C1 segment of cervical spinal cord (tissue), 14 donors: ENCODE results near the gene PC.

ENCODE experiments used
- DNase-seq, 14 donors: peaks; one replicate each; lab custom pipeline; 2025; lab: John Stamatoyannopoulos, UW

Gene PC

DNA sequence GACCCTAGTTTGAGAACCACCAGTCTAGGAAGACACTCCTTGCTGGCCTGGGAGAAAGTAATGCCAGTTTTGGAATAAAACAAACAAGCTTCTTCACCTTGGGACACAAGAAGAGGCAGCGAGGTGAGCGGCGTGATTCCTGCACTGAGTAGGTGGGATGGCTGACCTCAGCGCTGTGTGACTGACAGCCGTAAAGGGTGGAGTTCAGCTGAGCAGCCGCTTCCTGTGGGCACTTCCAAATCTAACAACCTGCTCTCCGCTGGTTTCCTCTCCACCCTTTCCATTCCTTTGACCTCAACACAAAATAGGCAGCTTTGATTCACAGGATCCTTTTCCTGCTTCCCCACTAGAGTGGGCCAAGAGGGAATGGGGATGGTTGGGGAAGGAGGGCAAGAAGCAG, 45.8 kb downstream of the PC start:
- DNase-seq = peak in 1 of 14 donors; percentile 55

DNA sequence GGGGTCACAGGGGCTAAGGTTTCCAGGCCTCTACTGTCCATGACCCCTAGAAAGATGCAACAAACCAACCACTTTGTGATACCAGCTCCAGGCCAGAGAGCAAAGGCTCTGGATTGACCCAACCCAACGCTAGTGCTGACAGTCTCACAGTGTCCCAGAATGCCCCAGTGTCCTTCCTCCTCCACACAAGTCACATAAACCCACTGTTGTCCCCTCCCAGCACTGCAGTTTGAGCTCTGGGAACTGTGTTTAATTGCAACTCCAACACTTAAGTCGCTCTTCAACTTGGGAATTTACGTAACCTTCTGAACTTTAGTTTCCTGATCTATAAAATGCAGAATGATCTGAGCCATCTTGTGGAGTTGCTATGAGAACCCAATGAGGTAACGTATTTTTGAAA, 47.5 kb downstream of the PC start:
- DNase-seq = no peak

DNA sequence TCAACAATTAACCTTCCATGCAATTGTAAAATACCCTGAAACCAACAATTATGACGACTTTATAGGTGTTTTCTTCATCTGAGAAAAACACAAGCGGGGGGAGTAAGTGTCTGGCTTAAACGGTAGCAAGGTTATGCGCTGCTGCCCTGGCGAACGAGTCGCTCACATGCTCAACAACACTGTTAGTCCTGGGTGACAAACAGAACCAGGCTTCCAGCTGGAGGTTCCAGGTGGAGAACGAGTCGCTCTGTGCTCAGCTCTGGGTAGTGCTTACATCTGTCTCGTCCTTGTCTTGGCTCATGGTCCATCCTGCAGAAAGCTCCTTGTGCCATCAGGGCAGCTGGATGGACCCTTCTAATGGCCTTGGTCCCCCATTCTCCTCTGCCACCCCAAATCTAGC, 48.2 kb downstream of the PC start:
- no peak for DNase-seq

DNA sequence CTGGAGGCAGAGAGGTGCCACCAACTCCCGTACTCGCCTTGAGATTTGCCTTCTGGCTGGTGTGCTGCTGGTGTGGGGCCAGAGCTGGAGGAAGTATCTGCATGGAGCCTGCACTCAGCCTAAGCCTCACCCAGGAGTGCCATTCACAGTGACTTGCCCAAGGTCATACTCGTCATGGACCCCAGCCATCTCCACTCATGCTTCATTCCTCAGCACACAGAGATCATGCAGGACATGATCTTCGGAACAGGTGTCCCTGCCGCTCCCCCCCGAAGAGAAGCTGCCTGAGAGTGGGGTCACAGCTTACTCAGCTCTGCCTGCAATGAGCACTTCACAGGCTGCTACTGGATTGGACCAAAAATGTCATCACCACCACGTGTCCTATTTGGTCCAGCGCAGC, 49.0 kb downstream of the PC start:
- DNase-seq = no peak

DNA sequence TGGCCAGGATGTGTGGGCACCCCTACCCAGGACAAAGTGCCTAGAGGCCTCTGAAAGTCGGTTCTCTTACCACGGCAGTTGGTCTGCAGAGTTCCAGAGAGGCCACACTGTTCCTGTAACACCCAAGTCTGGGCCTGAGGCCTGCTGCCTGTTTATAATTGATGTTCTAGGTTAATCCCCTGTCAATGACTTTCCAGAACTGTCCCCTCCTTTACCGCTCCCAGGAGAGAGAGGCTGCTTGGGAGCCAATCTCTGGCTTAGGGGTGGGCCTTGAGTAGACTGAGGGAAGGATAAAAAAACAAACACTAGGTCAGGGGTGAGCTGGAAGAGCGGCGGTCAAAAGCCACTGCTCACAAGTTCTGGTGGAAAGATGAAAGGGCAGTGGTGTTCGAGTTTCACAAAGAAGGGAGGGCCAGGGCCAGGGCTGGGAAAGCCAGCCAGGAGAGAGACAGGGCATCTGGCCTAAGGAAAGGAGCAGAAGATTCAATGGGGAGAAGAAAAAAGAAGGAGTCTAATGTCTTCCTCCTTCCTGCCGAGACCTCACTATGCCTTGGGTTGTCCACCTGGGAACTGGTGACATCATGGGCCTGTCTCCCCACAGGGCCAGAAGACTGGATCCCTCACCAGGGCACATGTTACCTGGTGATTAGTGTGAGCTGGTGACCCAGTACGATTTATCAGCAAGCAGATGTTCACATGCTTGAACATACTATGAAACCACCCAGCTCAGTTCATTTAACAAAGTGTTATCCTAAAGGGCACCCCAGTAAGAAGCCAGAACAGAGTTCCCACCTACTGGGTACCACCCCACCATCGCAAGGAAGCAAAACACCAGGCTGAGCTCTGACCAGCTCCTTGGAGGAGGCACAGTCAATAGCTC, 50.2 kb downstream of the PC start:
- peak in 1 of 14 donors; percentile 52 for DNase-seq

DNA sequence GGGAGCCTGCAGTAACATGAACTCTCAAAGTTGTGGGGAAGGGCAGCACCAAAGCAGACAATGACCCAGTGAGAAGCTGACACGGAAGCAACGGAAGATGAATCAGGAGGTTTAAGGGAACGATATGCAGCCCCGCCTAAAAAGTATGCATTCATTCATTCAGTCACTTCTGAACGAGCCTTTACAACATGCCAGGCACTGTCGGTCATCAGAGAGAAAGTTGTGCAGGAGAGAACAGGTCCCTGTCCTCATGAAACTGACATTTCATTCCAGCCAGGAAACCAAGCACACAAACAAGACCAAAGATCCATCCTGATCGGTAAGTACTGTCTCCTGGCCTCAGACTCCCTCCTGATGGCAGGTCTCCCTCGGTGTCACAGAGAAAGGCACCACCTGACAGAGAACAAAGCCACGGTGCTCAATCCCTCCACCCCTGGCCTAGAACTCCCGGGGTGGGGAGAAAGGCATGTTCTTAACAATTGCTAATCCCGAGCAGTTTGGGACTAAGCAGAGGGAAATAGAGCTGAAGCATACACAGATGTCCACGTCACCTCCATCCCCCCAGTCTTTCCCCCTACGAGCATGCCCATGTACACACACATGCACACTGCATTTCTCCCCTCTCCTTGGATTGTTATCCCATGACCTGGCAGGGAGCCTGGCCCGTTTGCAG, 52.0 kb downstream of the PC start:
- peak in 1 of 14 donors; percentile 51 for DNase-seq

DNA sequence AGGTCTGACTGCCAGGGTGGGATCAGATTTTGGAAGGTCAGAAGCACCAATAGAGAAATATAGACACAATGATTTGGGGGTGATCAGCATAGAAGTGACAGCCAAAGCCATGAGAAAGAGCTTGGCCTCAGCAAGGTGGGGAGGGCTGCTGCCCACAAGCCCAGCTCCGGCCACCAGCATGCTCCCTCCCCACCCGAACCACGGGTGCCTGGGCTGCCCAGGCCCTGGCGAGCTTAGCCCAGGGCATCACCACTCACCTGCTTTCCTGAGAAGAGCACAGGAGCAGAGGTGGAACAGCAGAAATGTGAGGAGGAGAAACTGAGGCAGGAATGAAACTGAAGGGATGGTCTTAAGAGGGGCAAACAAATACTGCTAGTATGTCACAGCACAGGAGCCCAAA, 52.6 kb downstream of the PC start:
- DNase-seq = no peak

DNA sequence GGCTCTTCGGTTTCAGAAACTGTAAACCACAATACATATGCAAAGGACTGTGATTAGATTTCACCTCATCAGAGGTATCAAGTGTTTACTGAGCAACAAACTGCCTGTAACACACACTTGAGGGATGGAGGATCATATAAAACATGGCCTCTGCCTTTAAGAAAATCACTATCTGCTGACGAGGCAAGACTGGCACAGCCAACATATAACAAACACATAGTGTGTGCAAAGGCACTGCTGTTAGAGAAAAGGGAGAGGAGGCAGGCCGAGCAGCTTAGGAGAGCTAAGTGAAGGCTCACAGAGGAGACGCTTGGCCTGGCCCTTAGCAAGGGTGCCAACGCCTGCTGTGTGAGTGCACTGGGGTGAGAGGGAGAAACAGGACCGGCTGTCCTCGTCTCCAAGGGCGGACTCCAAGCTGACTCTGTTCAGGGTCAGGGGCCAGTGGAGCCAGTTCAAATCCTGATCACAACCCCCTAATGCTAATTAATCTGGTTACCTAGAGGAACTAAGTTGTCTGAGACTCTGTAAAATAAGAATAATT, 53.1 kb downstream of the PC start:
- peak in 1 of 14 donors; percentile 39 for DNase-seq

DNA sequence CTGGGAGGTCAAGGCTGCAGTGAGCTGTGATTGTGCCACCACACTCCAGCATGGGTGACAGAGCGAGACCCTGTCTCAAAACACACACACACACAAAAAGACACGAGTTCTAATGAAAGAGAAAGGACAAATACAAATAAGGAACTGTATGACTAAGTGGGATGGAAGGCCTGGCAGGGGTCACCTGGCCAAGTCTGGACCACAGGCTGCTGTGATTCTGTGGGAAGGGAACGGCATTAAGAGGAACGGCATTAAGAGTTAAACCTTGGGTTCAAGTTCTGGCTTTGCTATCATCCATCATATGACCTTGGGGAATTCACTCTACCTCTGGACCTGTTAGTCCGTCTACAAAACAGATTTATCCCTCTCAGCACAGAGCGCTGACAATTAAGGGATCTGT, 53.6 kb downstream of the PC start:
- DNase-seq = no peak

DNA sequence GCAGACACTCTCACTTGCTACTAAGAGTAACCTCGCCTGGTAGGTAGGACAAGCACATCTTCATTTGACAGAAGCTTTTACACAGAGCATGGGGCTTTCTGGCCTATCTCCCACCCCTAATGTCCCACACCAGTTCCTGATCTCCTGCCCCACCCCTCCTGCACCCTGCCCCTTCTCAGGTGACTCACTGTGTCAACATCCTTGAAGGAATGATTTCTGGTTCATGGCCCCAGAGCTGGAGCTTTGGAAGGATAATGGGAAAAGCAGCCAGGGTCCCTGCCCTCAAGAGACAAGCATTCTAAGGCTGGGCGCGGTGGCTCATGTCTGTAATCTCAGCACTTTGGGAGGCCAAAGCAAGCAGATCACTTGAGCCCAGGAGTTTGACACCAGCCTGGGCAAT, 54.1 kb downstream of the PC start:
- no peak for DNase-seq

DNA sequence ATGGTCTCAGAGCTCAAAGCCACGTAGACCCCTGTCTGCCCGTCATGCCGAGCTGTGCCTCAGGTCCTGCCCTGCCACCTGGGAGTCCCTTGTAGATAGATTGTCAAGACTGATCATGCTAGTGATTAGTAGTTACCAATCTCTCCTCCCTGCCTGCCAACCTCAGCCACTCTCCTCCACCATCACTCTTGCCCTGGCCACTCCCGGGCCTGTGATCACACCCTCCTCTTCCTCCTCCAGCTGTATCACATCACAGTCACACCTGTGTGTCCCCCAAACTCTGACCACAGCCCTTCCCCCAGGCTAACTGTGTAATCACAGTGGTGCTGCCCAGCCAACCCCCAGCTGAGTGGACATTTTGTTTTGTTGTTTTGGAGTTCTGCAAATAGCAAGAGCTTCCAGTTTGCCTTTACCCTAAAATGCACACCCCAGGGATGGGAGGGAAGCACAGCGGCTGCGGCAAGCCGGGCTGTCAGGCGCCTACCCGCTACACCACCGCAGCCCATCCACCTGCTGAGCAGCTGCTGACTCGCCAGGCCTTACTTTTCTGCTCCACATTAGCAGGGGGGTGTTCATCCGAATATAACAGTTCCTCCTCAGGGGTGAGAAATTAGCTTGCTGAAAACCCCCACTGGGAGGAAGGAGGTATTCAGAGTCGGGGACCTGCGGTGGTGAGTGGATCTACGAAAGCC, 55.6 kb downstream of the PC start:
- no peak for DNase-seq

DNA sequence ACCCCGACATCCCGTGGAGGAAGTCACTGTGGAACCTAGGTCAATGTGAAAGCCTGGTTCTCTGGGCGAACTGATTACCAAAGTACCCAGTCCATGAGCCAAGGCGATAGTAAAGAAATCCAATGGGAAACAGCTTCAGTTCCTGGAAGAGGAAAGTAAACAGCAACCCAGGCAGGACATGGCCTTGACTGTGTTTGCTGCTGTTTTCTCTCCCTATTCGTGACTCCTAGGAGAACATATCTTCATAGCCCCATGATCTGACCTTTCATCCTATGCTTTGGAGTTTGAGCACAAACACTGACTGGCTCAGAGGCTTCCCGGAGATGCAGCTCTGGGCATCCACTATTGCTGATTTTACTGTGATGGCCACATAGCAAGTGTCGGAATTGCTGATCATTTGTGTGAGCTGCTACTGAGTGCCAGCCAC, 56.2 kb downstream of the PC start:
- no peak for DNase-seq

DNA sequence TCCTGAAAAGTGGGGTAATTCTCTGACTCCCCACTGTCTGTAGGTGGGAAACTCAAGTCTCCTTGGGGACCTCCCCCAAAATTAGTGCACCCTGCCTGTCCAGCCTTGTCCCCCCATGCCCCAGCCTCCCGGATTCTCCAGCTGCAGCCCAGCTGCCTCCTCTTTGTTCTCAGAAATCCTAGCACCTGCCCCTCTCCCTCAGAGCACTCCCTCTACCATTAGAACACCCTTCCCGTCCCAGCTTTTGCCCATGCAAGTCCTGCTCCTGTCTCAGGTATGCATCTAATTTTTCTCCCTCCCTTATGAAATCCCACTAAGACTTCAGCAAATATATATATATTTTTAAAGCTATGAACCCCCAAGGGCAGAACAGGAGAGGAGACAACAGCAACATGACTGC, 64.0 kb downstream of the PC start:
- no peak for DNase-seq

DNA sequence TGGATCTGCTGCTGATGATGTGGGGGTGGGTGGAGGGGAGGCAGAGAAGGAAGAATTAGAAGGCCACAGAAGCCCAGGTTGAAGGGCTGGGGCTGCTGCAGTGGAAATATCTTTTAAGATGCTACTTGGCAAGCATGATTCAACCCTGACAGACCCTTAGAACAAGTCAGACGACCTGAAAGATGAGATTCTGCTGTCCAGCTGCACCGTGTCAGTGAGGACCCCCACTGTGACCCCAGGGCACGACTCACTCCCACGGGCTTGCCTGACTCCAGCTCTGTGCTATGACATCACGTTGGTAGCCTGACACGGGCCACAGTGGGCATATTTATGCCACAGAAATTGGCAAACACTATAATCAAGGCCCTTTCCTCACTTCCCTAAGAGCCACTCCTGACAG, 65.3 kb downstream of the PC start:
- no peak for DNase-seq

DNA sequence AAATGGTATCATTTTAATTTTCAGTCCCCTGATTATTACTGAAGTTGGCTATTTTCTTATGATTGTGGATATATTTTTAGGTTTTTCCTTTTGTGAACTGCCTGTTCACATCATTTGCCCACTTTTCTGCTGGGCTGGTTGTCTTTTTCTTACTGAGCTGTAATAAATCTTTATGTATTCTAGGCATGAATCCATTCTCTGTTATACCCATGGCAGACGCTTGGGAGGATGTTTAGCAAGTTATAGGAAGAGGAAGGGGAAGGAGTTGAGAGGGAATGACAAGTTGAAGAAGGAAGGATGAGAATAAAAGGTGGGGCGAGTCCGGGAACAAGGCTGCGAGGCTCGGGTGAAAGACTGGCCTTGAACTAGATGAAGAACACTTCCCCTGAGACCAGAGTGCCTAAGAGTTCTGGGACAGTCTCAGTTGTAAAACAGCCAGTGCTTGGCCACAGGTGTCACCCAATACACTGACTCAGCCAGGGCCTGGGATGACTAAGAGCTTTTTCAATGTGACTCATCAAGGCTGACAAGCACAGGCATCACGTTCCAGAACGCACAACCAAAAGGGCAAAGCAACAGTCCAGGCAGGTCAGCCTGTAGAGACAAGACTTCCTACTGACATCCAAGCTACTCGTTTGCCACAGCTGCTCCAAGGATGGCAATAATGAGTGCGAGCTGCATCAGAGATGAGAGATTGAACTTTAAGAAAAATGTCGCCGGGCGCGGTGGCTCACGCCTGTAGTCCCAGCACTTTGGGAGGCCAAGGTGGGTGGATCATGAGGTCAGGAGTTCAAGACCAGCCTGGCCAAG, 66.1 kb downstream of the PC start:
- peak in 1 of 14 donors; percentile 29 for DNase-seq

DNA sequence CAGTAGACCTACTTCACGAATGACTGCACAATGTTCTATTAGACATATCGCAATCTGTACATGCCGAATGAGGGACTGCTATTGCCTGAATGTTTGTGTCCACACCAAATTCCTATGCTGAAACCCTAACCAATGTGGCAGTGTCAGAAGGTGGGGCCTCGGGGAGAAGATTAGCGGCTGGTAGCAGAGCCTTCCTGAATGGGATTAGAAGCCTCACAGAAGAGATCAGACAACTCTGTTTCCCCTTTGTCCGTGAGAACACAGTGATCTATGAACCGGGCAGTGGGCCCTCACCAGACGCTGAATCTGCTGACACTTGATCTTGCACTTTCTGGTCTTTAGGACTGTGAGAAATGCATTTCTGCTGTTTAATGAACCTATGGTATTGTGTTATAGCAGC, 68.2 kb downstream of the PC start:
- DNase-seq = no peak

DNA sequence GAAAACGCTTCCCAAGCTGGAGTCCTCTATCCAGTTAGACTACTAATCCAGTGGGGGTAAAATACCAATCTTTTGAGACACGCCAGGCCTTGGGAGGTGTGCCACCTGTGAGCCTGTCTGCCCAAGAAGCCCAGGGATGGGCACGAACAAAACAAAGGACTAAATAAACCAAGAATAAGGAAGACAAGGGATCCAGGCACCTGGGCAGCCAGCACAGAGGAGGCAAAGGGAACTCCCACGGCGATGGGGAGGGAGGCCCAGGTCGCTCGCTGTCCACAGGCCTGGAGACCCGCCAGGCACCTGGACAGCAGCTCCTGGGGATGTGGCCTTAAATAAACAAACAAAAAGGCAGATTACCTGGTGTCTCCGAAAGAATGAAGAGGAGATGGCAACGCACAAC, 69.9 kb downstream of the PC start:
- DNase-seq = no peak

DNA sequence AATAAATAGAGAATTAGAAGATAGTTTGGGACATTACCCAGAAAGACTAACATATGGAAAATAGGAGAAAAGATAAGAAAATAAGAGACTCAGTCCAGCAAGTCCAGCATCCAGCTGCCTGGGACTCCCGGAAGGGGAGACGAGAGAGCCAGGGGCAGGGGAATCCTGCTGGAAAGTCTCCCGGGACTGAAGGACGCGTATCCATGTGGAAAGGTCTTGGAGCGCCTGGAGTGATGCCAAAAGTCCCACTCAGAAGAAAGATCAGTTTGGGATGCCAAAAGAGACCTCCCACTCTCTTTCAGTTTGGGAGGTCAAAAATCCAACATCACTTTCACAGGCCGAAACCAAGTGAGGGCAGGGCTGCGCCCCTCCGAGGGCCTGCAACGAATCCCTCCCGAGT, 70.7 kb downstream of the PC start:
- no peak for DNase-seq

DNA sequence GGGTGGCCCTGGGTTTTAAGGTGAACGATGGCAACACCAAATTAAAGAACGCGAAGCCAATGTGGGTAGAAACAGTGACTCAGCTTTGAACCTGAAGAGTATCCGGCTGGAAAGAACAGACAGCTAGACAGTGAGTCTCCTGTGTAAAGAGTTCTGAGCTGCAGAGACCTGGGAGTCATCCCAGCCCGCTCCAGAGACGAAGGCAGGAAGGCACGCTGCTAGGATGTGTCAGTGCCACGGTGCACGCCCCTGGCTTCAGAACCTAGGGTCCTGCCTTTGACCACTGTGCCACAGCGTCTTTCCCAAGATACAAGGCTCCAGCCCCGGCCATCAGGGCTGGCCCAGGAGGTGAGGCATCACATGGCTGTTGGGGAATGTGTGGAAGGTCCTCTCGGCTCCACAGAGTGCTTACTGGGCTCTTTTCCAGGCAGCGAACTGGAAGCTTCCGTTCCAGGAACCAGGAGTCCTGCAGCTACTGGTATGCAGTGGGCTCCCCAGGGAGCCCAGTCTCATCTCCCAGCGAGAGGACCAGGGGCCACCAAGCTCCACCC, 71.4 kb downstream of the PC start:
- DNase-seq = no peak

DNA sequence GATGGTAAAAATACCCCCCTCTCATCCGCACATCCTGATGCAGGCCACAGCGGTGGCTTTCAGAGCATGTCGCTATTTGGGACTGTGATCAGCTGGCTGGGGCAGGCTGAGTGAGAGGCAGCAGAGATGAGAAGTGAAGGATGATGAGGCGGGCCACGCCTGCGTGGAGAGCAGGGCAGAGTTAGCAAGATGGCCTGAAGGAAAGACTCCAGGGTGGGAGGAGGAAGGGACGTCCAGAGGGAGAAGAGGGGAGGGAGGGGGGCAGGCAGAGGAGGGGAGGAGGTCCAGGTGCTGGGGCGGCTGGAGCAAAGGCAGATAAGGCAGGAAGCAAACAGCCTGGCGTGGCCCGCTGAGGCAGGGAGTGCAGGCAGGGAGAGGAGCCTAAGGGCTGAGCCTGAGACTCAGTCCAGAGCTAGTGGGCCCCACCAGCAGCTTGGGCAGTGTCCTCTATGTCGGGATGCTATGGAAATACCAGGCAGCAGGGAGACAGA, 72.2 kb downstream of the PC start:
- no peak for DNase-seq

DNA sequence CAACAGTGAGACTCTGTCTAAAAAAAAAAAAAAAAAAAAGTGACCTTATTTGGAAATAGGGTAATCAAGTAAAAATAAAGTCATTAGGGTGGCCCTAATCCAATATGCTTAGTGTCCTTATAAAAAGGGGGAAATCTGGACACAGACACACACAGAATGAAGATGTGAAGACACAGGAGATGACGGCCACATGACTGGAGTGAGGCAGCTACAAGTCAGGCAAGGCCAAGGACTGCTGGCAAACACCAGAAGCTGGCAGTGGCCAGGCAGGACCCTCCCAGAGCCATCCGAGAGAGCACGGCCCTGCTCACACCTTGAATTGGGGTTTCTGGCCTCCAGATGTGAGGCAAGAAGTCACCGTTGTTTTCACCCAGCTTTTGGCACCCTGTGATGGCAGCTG, 72.7 kb downstream of the PC start:
- peak in 2 of 14 donors; percentile 19 to 33 for DNase-seq
